ENCODE data around the gene IGSF5.

DNA sequence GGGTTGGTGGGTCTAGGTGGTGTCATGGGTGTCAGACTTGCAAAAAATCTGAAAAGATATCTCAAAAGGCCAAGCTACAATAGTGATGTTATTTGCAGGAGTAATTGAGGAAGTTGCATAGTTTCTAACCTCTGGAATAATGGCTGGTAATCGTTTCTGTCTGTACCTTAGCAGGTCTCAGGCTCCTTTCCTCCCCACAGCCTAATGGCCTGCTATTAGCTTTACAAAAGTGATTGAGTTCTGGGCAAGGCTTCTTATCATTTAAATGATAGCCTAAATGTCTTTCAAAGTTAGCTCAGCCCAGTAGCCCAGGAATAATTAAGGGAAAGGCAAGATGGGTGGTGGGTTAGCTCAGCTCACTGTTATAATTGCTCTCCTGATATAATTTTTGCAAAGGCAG is 37.7 kb upstream of the IGSF5 start:
- TF ChIP-seq, protein P1, sequence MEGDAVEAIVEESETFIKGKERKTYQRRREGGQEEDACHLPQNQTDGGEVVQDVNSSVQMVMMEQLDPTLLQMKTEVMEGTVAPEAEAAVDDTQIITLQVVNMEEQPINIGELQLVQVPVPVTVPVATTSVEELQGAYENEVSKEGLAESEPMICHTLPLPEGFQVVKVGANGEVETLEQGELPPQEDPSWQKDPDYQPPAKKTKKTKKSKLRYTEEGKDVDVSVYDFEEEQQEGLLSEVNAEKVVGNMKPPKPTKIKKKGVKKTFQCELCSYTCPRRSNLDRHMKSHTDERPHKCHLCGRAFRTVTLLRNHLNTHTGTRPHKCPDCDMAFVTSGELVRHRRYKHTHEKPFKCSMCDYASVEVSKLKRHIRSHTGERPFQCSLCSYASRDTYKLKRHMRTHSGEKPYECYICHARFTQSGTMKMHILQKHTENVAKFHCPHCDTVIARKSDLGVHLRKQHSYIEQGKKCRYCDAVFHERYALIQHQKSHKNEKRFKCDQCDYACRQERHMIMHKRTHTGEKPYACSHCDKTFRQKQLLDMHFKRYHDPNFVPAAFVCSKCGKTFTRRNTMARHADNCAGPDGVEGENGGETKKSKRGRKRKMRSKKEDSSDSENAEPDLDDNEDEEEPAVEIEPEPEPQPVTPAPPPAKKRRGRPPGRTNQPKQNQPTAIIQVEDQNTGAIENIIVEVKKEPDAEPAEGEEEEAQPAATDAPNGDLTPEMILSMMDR (IDR thresholded peaks at IDR 0.05): no peak
- TF ChIP-seq POLR2A (IDR thresholded peaks at IDR 0.05): no peak
